HL-60/S4 treated with phorbol 12-myristate 13-acetate at 8.2 ng/mL for 4 days and 3 days (cell line): Measurements from ENCODE around the gene LIN9.
"Not testable (repeated sequence)": the region's sequence is repeated elsewhere in the genome, so short reads cannot be mapped to it uniquely, and the experiment has no call there.

ENCODE experiments used
- in situ Hi-C: fragments of 300-500 bp; cut with MboI; formaldehyde crosslinking; loops from 2 replicates; pipeline ENCODE4 v1.15.0; 2022; ENCODE audit warnings: low sequenced_read_pairs

The LIN9 gene

DNA sequence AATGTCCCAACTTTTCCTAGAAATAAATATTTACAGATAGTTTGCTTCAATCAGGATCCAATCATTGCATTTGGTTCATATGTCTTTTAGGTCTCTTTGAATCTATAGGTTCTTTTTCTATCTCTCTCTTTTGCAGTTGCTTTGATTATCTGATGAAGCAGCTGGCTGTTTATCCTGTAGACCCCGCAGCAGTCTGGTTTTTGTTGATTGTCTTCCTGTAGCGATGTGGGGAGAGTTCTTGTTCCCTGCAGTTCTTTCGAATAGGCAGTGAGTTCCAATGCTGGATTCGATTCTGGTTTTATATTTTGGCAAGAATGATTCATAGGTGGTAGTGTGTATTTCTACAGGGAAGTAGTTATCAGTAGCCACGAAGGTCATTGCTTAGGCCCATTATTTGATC lies 92.9 kb downstream of the LIN9 start:
- in situ Hi-C loops, result no loop called here

DNA sequence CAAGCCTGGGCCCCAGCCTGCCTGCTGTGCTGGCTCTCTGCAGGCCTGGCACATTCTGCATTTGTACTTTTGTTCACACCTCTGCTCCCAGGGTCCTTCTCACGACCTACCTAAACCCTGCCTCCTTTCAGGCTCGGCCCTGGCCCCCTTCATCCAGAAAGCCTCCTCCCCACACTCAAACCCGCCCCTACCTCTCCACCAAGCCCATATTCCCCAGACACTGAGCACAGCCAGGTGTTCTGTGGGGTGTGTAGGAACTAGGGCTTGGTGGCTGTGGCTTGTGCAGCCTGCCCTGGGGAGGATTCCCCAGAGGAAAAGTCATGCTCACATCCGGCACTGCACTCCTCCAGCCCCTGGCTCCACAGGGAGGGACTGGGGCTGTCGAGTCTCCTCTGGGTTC lies 93.7 kb downstream of the LIN9 start:
- in situ Hi-C loops, result no loop called here

DNA sequence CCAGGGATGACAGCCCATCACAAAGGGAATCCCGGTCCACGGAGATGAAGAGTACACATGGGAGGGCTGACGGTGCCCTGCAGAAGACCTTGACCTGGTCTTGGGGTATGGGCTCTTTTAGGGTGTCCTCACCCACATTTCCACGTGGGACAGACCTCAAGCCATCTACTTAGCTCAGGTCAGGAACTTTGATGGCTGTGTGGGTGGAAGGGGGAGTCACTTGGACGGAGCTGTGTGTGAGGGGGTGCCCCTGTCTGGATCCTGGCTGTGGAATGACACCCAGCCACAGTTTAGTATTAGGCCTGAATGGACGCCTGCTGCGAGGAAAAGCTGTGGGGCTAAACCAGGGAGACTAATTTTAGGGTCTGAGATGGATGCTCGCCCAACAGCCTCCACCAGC lies 96.4 kb downstream of the LIN9 start:
- in situ Hi-C loops, result no loop called here

DNA sequence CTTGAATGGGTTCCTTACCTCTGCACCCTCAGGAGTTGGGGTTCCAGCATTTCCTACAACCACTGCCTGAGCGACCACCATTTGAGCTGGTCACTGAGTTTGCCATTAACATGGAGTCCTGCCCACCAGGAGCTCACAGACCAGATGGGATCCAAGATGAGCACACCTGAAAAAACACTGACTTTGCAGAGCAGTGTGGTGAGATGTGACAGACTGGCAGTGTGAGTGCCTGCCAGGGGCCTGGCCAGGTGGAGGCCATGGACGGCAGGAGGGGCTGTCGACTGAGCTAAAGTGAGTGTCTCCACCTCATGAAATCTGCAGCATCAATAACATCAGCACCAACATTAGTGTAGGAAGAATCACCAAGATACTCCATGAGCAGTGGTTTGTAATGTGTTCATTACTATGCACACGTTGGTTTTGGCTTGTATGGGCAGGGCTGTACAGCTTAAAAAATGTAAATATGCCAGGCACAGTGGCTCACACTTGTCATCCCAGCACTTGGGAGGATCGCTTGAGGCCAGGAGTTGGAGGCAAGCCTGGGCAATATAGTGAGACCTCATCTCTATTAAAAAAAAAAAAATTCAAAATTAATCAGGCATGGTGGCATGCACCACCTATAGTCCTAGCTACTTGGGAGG lies 97.7 kb downstream of the LIN9 start:
- in situ Hi-C loops, result no loop called here

DNA sequence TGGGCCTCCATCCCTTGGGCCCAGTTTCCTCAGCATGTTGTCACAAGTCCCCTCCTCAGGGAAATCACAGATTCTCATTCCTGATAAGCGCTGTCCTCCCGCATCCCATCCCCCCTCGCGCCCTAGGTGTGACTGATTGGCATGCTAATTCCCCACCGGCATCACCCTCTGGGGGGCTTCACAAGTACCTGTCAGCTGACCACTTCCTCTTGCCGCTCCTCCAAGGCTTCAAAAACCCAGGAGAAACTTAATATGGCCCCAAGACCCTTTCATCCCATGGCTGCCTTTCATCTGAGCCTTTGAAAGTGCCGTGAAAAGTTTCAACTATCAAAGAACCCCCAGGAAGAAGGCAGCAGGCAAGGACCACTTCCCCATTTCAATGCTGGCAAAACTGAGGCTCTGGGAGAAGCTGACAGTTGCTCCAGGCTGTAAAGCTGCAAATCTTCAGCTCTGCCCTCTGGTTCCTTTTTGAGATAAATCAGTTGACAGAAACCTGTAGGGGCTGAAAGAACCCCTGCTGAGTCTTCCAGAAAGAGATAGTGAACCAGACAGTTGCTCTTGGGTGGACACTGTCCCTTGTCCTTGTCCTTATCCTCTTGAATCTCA lies 98.3 kb downstream of the LIN9 start:
- in situ Hi-C loops, result no loop called here

DNA sequence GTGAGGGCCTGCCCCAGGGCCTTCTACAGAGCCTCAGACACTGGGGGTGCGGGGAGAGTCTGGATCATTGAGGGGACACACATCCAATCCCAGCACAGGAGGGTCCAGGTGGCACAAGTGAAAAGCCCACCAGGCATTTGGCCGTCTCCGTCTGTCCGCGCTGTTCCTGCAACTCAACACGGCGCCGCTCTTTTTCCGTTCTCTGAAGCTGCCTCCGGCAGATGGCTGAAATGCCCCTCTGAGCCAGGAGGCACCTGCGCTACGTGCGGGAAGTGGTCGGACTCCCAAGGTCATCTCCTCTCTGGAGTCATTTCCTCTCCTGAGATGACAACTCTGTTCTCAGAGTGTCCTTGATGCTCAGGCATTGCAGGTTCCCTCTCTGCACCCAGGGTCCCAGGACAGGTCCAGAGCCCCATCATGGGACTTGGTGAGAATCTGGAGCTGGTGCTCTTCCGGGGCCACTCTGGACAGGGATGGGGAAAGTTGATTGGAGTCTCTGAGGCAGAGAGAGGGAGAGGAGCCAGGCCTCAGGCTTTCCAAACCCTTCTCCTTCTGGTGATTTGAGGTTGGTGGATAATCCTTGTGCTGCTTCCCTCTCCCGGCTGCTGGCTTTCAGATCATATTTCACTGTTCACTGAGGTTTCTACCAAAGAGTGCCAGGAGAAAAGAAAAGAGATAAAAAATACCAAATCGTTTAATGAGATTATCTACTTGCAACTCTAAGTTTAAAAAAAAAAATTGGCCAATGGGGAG lies 99.5 kb downstream of the LIN9 start:
- in situ Hi-C loops, result no loop called here

DNA sequence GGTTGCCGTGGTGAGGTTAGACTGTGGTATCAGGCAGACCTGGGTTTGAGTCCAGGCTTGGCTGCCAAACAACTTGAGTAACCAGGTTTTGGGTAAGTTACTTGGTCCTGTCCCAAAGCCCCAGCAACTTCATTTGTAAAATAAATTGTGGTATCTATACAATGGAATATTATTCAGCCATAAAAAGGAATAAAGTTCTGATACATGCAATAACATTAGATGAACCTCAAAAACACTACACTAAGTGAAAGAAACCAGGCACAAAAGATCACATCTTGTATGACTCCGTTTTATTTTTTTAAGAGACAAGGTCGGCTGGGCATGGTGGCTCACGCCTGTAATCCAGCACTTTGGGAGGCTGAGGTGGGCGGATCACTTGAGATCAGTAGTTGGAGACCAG lies 101.9 kb downstream of the LIN9 start:
- in situ Hi-C loops, result no loop called here

DNA sequence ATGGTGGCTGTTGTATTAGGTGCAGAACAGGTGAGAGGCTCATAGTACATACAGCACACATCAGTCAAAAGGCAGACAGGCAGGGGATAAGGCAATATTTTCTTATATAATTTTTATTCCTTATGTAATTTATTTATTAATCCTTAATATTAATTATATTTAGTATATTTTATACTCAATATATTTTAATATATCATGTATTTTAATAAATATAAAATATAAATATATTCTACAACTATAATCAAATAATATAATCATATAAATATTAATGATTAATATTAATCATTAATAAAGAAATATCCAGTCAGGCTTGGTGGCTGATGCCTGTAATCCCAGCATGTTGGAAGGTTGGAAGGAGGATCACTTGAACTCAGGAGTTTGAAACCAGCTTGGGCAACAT lies 104.8 kb downstream of the LIN9 start:
- in situ Hi-C loops, result no loop called here

DNA sequence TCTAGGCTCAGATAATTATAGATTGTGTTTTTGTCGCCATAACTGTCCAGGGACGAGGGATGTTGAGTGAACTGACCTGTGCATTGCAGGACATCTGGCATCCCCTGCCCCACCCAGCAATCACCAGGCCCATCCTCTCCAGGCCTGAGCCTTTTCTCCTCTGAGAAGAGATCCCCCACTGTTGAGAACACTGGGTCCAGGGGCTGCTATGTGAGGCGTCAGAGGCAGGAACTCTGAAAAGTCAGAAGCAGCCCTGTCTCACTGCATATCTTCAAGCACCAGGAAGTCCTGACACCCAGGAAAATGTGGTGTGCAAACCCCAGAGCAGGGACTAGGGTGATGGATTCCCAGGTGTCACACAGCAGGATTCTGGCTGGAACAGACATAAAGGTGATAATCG lies 105.3 kb downstream of the LIN9 start:
- in situ Hi-C loops, result no loop called here

DNA sequence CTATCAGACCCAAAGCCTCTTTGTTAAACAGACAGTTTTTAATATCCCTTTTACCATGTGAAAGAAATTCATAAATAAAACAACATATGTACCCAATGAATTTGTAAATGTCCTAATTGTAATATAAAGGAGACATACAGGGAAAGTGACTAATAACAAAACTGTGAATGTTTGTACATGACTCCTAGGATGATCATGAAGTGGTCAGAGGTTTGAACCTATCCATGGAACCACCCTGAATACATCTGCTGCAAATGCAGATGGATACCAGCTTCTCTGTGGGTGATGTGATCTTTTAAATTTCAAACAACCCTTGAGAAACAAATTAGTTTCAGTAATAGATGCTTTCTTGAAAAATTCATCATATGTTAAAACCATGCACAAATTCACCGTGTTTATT lies 105.7 kb downstream of the LIN9 start:
- in situ Hi-C loops, result no loop called here

DNA sequence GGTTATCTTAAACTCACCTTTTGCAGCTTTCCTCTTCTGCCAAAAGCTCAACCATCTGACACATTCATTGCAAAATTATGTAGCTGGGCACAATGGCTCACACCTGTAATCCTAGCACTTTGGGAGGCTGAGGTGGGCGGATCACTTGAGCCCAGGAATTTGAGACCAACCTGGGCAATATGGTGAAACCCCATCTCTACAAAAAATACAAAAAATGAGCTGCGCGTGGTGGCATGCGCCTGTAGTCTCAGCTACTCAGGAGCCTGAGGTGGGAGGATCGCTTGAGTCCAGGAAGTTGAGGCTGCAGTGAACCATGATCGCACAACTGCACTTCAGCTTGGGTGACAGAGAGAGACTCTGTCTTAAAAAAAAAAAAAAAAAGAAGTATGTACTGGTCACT lies 106.3 kb downstream of the LIN9 start:
- in situ Hi-C loops, result not testable (repeated sequence)

DNA sequence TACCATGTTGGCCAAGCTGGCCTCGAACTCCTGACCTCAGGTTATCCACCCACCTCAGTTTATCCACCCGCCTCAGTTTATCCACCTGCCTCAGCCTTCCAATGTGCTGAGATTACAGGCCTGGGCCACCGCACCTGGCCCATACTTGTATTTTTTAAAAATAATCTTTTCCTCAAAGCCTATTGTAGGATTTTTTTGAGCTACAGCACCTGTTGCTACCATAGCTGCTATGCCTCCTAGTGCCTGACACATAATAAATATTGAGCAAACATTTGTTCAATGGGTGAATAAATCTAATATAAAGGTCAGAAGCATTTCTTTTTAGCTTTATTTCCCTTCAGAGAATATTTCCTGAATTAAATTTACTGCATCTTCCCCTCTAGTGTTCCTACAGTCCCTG lies 106.7 kb downstream of the LIN9 start:
- in situ Hi-C loops, result no loop called here

DNA sequence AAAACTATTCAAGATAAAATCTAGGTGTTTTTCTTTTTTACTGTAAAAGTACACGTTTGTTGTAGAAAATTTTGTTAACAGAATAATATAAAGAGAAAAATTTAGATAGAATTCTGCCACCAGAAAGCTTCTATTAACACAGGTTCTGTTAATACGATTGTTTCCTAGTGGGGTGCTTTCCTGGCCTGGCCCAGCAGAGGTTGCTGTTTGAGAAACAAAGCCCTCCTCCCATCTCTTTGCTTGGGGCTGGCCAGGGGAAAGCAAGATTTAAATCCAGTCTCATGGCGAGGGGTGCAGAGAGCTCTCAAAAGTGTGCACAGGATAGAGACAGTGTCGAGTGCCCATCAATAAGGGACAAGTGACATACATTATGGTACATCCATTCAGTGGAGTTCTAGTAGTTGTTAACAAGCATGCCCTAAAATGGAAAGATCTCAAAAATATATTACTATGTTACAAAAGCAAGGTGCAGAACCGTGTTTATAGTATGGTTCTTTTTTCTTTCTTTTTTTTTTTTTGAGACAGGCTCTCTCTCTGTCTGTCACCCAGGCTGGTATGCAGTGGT lies 107.9 kb downstream of the LIN9 start:
- in situ Hi-C loops, result no loop called here

DNA sequence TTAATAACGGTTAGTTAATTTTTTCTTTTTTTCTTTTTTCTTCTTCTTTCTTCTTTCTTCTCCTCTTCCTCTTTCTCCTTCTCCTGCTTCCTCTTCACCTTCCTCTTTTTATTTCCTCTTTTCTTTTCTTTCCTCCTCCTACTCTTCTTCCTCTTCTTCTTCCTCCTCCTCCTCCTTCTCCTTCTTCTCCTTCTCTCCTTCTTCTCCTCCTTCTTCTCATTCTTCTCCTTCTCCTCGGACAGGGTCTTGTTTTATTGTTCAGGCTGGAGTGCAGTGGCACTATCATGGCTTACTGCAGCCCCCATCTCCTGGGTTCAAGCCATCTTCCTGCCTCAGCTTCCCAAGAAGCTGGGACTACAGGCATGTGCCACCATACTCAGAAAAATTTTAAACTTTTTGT lies 109.0 kb downstream of the LIN9 start:
- in situ Hi-C loops, result no loop called here

DNA sequence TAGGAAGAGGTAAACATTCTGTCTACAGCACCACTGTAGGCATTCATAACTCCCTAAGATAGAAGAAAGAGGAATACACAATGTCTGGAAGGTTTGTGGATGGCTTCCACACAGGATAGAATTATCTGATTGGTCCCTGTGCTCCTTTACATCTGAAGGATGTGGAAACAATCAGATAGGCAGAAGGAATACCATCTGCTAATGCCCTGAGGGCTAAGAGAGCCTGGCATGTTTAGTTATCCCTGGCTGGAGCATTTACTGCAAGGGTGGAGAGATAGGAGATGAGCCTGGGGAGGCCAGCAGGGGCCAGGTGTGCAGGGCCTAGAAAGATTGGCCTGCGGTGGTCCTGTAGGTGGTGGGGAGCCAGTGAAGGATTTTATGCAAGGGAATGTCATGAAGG lies 113.8 kb downstream of the LIN9 start:
- in situ Hi-C loops, result no loop called here

DNA sequence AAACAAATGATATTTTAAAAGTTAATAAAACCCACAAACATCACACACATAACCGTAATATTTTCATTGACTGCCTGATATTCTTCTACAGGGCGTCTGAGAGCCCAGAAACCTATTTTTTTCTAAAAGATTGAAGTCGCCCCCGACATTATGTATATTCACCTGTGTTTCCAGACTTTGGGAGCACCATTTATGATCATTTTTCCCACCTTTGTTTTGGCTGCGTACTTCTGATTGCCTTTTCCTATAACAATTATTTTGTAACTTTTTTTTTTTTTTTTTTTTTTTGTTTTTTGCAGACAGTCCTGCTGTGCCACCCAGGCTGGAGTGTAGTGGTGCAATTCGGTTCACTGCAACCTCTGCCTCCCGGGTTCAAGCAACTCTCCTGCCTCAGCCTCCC lies 121.6 kb downstream of the LIN9 start:
- in situ Hi-C loops, result no loop called here

DNA sequence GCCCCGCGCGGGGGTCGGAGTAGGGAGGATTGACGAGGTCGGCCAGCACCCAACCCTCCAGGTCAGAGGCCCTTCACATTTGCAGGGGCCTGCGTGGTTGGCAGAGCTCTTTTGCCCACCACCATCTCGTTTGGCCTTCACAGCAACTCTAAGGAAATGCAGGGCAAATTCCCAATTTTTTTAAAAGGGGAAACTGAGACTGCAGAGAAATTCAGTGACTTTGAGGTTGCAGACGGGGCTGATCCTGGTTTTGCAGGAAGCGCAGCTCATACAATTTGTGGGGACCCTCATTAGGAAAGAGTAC lies 122.0 kb downstream of the LIN9 start:
- in situ Hi-C loops, result no loop called here

DNA sequence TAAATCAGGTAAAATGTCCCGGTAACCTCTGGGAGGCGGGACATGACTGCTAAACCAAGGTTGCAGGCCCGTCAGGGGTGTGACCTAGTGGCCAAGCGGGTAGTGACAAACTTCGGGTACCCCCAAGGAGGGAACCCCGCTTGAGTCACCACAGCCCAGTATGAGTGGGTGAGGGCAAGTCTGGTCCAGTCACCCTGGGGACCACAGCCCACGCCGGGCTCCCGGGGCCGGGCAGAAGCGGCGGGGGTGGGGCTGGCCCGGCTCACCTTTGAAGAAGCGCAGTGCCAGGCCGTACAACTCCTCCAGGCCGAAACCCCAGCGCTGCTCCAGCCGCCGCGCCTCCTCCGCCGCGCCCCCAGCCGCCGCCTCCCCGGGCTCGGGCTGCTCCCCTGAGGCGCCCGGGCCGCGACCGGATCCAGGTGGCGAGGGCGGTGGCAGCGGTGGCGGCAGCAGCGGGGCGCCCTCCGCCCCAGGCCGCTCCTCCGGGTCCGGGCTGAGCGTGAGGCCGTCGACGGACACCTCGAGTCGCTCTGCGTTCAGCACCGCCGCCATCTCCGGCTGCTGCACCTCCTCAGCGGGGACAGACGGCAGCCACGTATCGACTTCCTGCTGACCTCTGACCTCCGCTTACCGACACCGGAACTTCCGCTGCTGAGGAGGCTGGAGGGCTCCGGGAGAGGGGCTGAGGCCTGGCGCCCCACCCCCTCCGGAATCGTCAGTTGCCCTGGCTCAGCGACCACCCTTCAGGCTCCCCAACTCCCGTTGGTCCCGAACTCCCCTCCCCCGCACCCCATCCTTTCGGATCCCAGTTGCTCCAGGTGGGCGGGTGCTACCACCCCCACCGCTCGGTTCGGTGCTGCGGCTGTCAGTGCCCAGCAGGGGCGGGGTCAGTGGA lies 122.6 kb downstream of the LIN9 start, which contains the start of gene ACBD3:
Gene ACBD3, minus strand, starts transcription at position 618 of the 895 bp plus-strand sequence. Its CDS starts 66 bp downstream, at position 552.
- in situ Hi-C loops, result no loop called here

DNA sequence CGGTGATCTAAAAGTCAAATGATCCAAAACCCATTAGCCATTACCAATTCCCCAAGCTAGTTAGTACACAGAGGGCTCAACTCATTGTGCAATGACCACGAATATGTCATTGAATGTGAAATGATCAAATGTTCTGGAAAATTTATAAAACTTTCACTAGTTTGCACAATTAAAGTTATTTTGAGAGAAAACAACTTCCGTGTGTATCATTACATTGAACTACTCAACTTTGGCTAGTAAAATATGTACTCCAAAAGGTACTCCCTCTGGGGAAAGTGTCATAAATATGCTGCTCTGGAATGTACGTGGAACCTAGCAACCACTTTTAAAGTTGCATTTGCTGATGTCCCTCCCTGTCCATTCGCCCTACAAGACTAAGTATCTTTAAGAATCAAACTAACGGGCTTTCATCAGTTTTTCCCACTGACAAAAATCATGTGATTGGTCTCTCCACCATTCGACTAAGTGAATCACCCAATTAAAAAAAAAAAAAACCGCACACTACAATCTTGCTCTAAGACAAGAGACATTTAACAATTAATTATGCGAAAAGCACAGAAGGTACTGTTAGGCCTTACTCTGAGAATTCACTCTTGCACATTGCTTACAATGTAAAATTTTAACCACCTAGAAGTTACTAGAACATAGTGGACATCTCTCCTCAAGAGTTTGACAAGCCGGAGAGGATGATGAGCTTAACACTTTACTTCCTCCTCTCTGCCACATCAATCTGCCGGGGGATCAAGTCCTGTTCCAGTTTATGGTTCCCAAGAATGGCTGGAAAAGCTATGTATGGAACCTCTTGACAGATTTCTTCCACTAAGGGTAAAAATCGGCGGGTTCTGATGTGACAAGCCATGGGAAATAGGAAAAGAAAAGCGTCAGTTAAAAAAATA lies 123.6 kb downstream of the LIN9 start:
- in situ Hi-C loops, result no loop called here
